CD14-positive monocyte (primary cell): Measurements from ENCODE around the gene CPOX. TPM values are rescaled to one million over a fixed set of nuclear protein-coding genes. Genes with fewer than 3 reads are reported as not detected.

Experiments
- DNase-seq, 3 donors: peaks; one replicate each; pipeline ENCODE4 v3.0.0-alpha.2; 2011 to 2022
- H2AFZ ChIP-seq: 2 replicates; pipeline ENCODE4 v1.6.0; 2012; ENCODE audit warnings: mild to moderate bottlenecking, low read depth, low read length, inconsistent platforms; ENCODE audit not compliant: insufficient read depth, poor library complexity, severe bottlenecking
- H3K27ac ChIP-seq, 2 donors: 1 replicate in 1 of 2; 2 replicates in 1 of 2; pipeline ENCODE4 v1.5.1; 2012 to 2013; ENCODE audit warnings: low read length in 2 of 2, control low read depth in 1 of 2, inconsistent platforms in 1 of 2, low read depth in 1 of 2, mild to moderate bottlenecking in 1 of 2
- H3K27me3 ChIP-seq, 2 donors: one replicate each; pipeline versions ENCODE4 v1.6.0 to v1.6.1; 2011 to 2013; ENCODE audit warnings: low read length in 2 of 2; ENCODE audit not compliant: control insufficient read depth in 2 of 2, insufficient read depth in 2 of 2
- H3K36me3 ChIP-seq, 2 donors: replicated peaks in 1 of 2; 1 replicate in 1 of 2; 2 replicates in 1 of 2; pipeline versions ENCODE4 v1.5.1 to v1.6.1; 2012 to 2013; ENCODE audit warnings: low read length in 2 of 2, control low read depth in 1 of 2, inconsistent platforms in 1 of 2, mild to moderate bottlenecking in 1 of 2; ENCODE audit not compliant: insufficient read depth in 2 of 2, control insufficient read depth in 1 of 2
- H3K4me1 ChIP-seq, 2 donors: 1 replicate in 1 of 2; 2 replicates in 1 of 2; pipeline versions ENCODE4 v1.5.1 to v1.6.1; 2012 to 2013; ENCODE audit warnings: low read length in 2 of 2, control low read depth in 1 of 2, inconsistent platforms in 1 of 2, mild to moderate bottlenecking in 1 of 2, moderate library complexity in 1 of 2; ENCODE audit not compliant: insufficient read depth in 2 of 2, control insufficient read depth in 1 of 2
- H3K4me2 ChIP-seq: replicated peaks from 2 replicates; pipeline ENCODE3; 2012; ENCODE audit warnings: low read length, moderate library complexity, mild to moderate bottlenecking; ENCODE audit not compliant: poor library complexity, severe bottlenecking; ENCODE audit errors: extremely low read depth
- H3K4me3 ChIP-seq, 3 experiments: fragments of 200-600 bp in 1 of 3; sonication (generic) in 1 of 3; replicated peaks in 1 of 3; 1 replicate in 2 of 3; 2 replicates in 1 of 3; pipeline ENCODE4 v1.5.1; 2011 to 2013; ENCODE audit warnings: low read length in 3 of 3, mild to moderate bottlenecking in 3 of 3, control low read depth in 2 of 3, low read depth in 2 of 3, inconsistent platforms in 1 of 3, moderate library complexity in 1 of 3
- H3K79me2 ChIP-seq: 2 replicates; pipeline ENCODE4 v1.6.0; 2012; ENCODE audit warnings: mild to moderate bottlenecking, control low read depth, inconsistent platforms, low read length, moderate library complexity; ENCODE audit not compliant: insufficient read depth
- H3K9ac ChIP-seq: 2 replicates; pipeline ENCODE4 v1.6.0; 2017; ENCODE audit warnings: low read length, mild to moderate bottlenecking; ENCODE audit not compliant: insufficient read depth, poor library complexity, severe bottlenecking
- H3K9me3 ChIP-seq, 2 donors: replicated peaks in 1 of 2; 1 replicate in 1 of 2; 2 replicates in 1 of 2; pipeline versions ENCODE4 v1.5.1 to v1.6.1; 2012 to 2013; ENCODE audit warnings: low read length in 2 of 2, control low read depth in 1 of 2; ENCODE audit not compliant: control insufficient read depth in 1 of 2, insufficient read depth in 1 of 2
- H4K20me1 ChIP-seq: 2 replicates; pipeline ENCODE4 v1.6.0; 2012; ENCODE audit warnings: mild to moderate bottlenecking, low read length, control low read depth, moderate library complexity; ENCODE audit not compliant: insufficient read depth
- H3K27ac Mint-ChIP-seq, 7 donors: one replicate each; pipeline ENCODE4 v1.8.0; 2020; ENCODE audit warnings: mild to moderate bottlenecking in 7 of 7, mixed read lengths in 7 of 7, moderate library complexity in 6 of 7, inconsistent platforms in 2 of 7
- H3K27me3 Mint-ChIP-seq, 3 donors: one replicate each; pipeline ENCODE4 v1.8.0; 2021 to 2022; ENCODE audit warnings: low read depth in 3 of 3, mild to moderate bottlenecking in 3 of 3, mixed read lengths in 3 of 3, moderate library complexity in 3 of 3, inconsistent platforms in 1 of 3
- H3K36me3 Mint-ChIP-seq, 2 donors: one replicate each; pipeline ENCODE4 v1.8.0; 2020; ENCODE audit warnings: mixed read lengths in 2 of 2, inconsistent platforms in 1 of 2, mild to moderate bottlenecking in 1 of 2
- H3K4me1 Mint-ChIP-seq: one replicate; pipeline ENCODE4 v1.8.0; 2020; ENCODE audit warnings: mild to moderate bottlenecking, mixed read lengths
- H3K4me3 Mint-ChIP-seq, 2 donors: one replicate each; pipeline ENCODE4 v1.8.0; 2020; ENCODE audit warnings: mild to moderate bottlenecking in 2 of 2, mixed read lengths in 2 of 2, moderate library complexity in 1 of 2
- H3K9me3 Mint-ChIP-seq, 7 donors: one replicate each; pipeline ENCODE4 v1.8.0; 2020 to 2022; ENCODE audit warnings: mixed read lengths in 7 of 7, mild to moderate bottlenecking in 6 of 7, moderate library complexity in 6 of 7, inconsistent platforms in 2 of 7
- WGBS: methylation state at CpG from one replicate; pipeline ENCODE4 v1.1.5; 2013; ENCODE audit warnings: missing lambda C conversion rate; ENCODE audit not compliant: insufficient coverage; 5-methylcytosine and 5-hydroxymethylcytosine counted together
- intact Hi-C, 2 donors: fragments of 100-400 bp; cut with micrococcal nuclease; formaldehyde crosslinking; loops; one replicate each; pipeline versions ENCODE4 v1.15.0 to v1.15.1; 2023
- polyA plus RNA-seq, 3 donors: library from polyadenylated mRNA; depleted of rRNA in 1 of 3; unstranded in 2 of 3; stranded (reverse) in 1 of 3; fragments of 300-500 nt in 2 of 3; fragments of >200 nt in 1 of 3; fragmentation: Illumina TruSeq in 2 of 3; gene quantifications; 1 replicate in 2 of 3; 2 replicates in 1 of 3; pipeline ENCODE4 v1.2.3, GENCODE V29; 2012 to 2021
- TF ChIP-seq, protein P1 (sequence below): fragments of 200-600 bp; IDR thresholded peaks from one replicate; pipeline ENCODE4 v1.8.0; 2022; ENCODE audit warnings: antibody characterized with exemption, mild to moderate bottlenecking

CPOX gene
- polyA plus RNA-seq, 3 donors = 4.2 to 12.8 (median 5.2) TPM

DNA sequence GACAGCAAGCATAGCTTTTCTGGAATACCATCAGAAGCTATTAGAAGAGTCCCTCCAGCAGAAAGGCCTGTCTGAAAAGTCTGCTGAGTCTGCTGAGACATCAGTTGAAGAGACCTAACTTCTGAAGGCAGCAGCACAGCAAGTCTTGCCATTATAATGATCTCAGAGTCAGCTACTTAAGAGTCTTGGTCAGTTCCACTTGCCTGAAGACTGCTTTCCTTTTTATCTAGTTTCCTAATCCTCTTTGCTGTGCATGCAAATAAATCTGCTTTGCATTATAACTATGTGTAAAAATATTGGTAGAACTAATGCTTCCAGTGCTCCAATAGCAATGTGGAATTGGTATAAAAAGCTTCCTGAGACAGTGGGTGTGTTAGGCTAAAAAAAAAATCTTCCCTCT, 34.9 kb upstream of the CPOX start:
- no peaks in the 10 kb centered on the region for H3K9me3 ChIP-seq
- intact Hi-C loops = no loop called here

DNA sequence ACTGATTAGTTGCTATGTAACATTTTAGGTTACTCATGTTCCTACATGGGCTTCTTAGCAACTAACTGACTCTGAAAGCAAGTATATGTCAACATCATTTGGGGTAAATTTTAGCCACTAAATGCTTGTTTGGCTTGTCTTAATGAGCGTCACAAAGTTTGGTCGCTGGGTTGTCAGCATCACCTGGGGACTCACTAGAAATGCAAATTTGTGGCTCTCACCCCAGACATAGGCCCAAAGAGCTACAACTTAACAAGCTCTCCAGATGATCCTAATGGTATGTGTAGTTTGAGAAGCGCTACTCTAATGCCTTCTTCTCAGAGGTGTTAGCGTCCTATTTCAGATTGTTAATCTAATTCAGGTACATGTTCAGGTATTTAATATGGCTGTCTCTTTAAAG, 32.7 kb upstream of the CPOX start:
- Histone ChIP-seq H4K20me1 (no peaks in the 10 kb centered on the region), H3K79me2 (no peaks in the 10 kb centered on the region), H2AFZ (no peak overlapping the region), H3K4me1 (no peaks in the 10 kb centered on the region), H3K36me3 (no peaks in the 10 kb centered on the region), H3K27ac (no peak overlapping the region), H3K9ac (no peak overlapping the region), H3K27me3 (no peaks in the 10 kb centered on the region), H3K4me2 (no peak overlapping the region), H3K4me3 (no peak overlapping the region), H3K9me3 (no peaks in the 10 kb centered on the region)
- Mint-ChIP-seq H3K9me3 (no peaks in the 10 kb centered on the region), H3K27ac (no peak overlapping the region), H3K4me3 (no peak overlapping the region), H3K36me3 (no peaks in the 10 kb centered on the region), H3K4me1 (no peaks in the 10 kb centered on the region), H3K27me3 (no peaks in the 10 kb centered on the region)
- no CpG with 5 or more reads among the region's 4 CpGs for WGBS
- DNase-seq = no peak
- intact Hi-C loops = no loop called here
- TF ChIP-seq, protein P1, sequence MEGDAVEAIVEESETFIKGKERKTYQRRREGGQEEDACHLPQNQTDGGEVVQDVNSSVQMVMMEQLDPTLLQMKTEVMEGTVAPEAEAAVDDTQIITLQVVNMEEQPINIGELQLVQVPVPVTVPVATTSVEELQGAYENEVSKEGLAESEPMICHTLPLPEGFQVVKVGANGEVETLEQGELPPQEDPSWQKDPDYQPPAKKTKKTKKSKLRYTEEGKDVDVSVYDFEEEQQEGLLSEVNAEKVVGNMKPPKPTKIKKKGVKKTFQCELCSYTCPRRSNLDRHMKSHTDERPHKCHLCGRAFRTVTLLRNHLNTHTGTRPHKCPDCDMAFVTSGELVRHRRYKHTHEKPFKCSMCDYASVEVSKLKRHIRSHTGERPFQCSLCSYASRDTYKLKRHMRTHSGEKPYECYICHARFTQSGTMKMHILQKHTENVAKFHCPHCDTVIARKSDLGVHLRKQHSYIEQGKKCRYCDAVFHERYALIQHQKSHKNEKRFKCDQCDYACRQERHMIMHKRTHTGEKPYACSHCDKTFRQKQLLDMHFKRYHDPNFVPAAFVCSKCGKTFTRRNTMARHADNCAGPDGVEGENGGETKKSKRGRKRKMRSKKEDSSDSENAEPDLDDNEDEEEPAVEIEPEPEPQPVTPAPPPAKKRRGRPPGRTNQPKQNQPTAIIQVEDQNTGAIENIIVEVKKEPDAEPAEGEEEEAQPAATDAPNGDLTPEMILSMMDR = no peak

More for the DNA sequence above, 34.9 kb upstream of the CPOX start:
- H3K79me2 ChIP-seq = no peaks in the 10 kb centered on the region
- H3K9ac ChIP-seq = no peak overlapping the region
- H3K9me3 Mint-ChIP-seq = no peaks in the 10 kb centered on the region
- no peaks in the 10 kb centered on the region for H3K27me3 Mint-ChIP-seq
- no peak overlapping the region for H3K4me3 Mint-ChIP-seq
- H3K4me1 Mint-ChIP-seq = no peaks in the 10 kb centered on the region
- H3K4me2 ChIP-seq = no peak overlapping the region
- no peak overlapping the region for H2AFZ ChIP-seq
- no peak overlapping the region for H3K4me3 ChIP-seq
- H3K36me3 ChIP-seq = no peaks in the 10 kb centered on the region
- no peaks in the 10 kb centered on the region for H3K4me1 ChIP-seq
- H3K36me3 Mint-ChIP-seq = no peaks in the 10 kb centered on the region
- no peak for DNase-seq
- H3K27me3 ChIP-seq = no peaks in the 10 kb centered on the region
- H4K20me1 ChIP-seq = no peaks in the 10 kb centered on the region
- H3K27ac ChIP-seq = no peak overlapping the region
- TF ChIP-seq, protein P1 = no peak
- H3K27ac Mint-ChIP-seq = no peak overlapping the region
